Right lobe of liver (tissue), 4 donors: ENCODE measurements around the gene PCGF6.

ENCODE experiments used
- POLR2A ChIP-seq: fragments of 450-650 bp; IDR thresholded peaks from one replicate; pipeline ENCODE4 v1.6.1; 2017; ENCODE audit warnings: antibody characterized with exemption, mild to moderate bottlenecking
- TF ChIP-seq, protein P1 (sequence below), 4 donors: fragments of 200-600 bp in 3 of 4; fragments of 450-650 bp in 1 of 4; IDR thresholded peaks; one replicate each; pipeline versions ENCODE4 v1.5.1 to v1.8.0; 2016 to 2022; ENCODE audit warnings: antibody characterized with exemption in 4 of 4, mild to moderate bottlenecking in 2 of 4
- donor health status: DM: no; HTN: no; CAD: no.
- donor health status: DM: no; HTN: no; CAD: no.
- donor health status: DM: no; HTN: yes; CAD: no.

DNA sequence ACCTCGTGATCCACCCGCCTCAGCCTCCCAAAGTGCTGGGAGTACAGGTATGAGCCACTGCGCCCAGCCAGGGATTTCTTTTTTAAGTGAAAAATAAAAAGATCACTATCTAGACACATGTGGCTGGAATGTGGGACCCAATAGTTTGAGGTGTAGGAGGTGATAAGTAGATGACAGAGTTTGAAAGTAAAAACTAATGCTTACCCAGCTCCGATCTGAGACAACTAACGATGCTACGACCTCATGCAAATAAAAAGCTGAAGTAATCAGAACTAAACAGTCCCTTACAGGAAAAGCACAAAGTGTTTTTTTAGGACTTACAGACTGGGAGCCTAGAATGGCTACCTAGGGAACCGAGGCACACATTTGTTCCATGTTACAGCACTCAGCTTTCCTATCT is 23.0 kb downstream of the PCGF6 start:
- TF ChIP-seq, protein P1, sequence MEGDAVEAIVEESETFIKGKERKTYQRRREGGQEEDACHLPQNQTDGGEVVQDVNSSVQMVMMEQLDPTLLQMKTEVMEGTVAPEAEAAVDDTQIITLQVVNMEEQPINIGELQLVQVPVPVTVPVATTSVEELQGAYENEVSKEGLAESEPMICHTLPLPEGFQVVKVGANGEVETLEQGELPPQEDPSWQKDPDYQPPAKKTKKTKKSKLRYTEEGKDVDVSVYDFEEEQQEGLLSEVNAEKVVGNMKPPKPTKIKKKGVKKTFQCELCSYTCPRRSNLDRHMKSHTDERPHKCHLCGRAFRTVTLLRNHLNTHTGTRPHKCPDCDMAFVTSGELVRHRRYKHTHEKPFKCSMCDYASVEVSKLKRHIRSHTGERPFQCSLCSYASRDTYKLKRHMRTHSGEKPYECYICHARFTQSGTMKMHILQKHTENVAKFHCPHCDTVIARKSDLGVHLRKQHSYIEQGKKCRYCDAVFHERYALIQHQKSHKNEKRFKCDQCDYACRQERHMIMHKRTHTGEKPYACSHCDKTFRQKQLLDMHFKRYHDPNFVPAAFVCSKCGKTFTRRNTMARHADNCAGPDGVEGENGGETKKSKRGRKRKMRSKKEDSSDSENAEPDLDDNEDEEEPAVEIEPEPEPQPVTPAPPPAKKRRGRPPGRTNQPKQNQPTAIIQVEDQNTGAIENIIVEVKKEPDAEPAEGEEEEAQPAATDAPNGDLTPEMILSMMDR (IDR thresholded peaks at IDR 0.05), result no peak
- no peak for TF ChIP-seq POLR2A
